K562 (cell line): ENCODE results near the gene WDR76.

ENCODE experiments used
- ADNP ChIP-seq: fragments of 200-800 bp; sonication (Bioruptor generic); IDR thresholded peaks from 2 replicates; pipeline ENCODE4 v1.6.1; 2016; ENCODE audit warnings: missing genetic modification characterization, missing compliant biosample characterization
- CTCF ChIP-seq, 3 experiments: IDR thresholded peaks in 2 of 3; conservative IDR thresholded peaks in 1 of 3; 2 replicates each; pipeline ENCODE4 v1.5.1; 2011 to 2012; ENCODE audit warnings: low read length in 3 of 3, mild to moderate bottlenecking in 3 of 3, control low read depth in 2 of 3, improper control_type of control experiment in 1 of 3, inconsistent platforms in 1 of 3, low read depth in 1 of 3, mixed read lengths in 1 of 3, moderate library complexity in 1 of 3; ENCODE audit not compliant: insufficient read depth in 2 of 3
- SMC3 ChIP-seq: conservative IDR thresholded peaks from 2 replicates; pipeline ENCODE4 v1.6.1; 2011; ENCODE audit warnings: low read depth, low read length, improper control_type of control experiment; ENCODE audit not compliant: insufficient read depth

- no peak for TF ChIP-seq SMC3
- TF ChIP-seq CTCF (IDR thresholded peaks at IDR 0.05 in 2 of 3, conservative IDR thresholded peaks at IDR 0.05 in 1 of 3; ENCODE audit: insufficient read depth in 2 of 3, low read depth in 1 of 3, low read length in 3 of 3) = no peak
- TF ChIP-seq ADNP (tag) = no peak
Observed at GRCh38 chr15:43851251-43851650, 24.4 kb downstream of the WDR76 start.
